Left cardiac atrium (tissue), 4 donors: ENCODE results near the gene CATSPERE. TPM values are rescaled to one million over a fixed set of nuclear protein-coding genes. Genes with fewer than 3 reads are reported as not detected.
A peak's percentile ranks its signal among the peaks of the same experiment; 100 is the strongest.
"Not testable (repeated sequence)": the region's sequence is repeated elsewhere in the genome, so short reads cannot be mapped to it uniquely, and the experiment has no call there.

Source experiments
- ATAC-seq, 2 donors: fragments of 200-7000 bp; cut with Tn5 transposase; one replicate each; pipeline ENCODE4 v1.9.1; 2020; ENCODE audit warnings: mild to moderate bottlenecking in 2 of 2, moderate library complexity in 2 of 2
- DNase-seq: peaks from one replicate; pipeline ENCODE4 v3.0.0-alpha.2; 2020
- intact Hi-C, 2 donors: fragments of 100-400 bp; cut with DNase I; formaldehyde crosslinking; loops; one replicate each; pipeline versions ENCODE4 v1.14.1 to v1.15.1; 2022 to 2023
- total RNA-seq, 2 donors: library from RNA; stranded (reverse); fragmentation: NEBNext Ultra II Directional; extraction: Animal tissue kit (Norgen Biotek cat#: 25700); gene quantifications; one replicate each; pipeline ENCODE4 v1.2.1, GENCODE V29; 2021
- donor health status: DM: no; HTN: yes; CAD: no.
- donor health status: DM: no; HTN: yes; CAD: no; lungs with severe emphysema.
- donor health status: DM: yes; HTN: yes; CAD: no.
- donor health status: Dilated cardiomyopathy.

CATSPERE gene
- total RNA-seq, 2 donors from 2014 or later = 0.59 to 0.71 TPM

DNA sequence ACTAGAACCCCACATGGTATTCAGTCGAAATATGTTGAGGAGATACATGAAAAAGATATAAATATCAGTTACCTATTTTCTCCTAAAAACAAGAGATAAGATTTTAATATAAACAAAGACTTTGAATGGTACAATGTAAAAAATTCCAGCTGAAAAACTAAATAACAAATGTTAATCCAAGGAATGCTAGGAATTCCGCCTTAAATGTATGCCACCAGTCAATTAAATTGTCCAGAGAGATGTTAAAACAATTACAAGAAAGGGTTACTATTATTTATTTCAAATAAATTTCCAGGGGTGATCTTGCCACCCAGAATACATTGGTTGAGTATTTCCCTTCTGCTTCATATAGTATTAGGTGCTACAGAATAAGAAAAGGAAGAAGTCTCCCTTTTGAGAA lies 13.5 kb upstream of the CATSPERE start:
- intact Hi-C loops = no loop called here
- ATAC-seq = no peak
- DNase-seq = no peak

DNA sequence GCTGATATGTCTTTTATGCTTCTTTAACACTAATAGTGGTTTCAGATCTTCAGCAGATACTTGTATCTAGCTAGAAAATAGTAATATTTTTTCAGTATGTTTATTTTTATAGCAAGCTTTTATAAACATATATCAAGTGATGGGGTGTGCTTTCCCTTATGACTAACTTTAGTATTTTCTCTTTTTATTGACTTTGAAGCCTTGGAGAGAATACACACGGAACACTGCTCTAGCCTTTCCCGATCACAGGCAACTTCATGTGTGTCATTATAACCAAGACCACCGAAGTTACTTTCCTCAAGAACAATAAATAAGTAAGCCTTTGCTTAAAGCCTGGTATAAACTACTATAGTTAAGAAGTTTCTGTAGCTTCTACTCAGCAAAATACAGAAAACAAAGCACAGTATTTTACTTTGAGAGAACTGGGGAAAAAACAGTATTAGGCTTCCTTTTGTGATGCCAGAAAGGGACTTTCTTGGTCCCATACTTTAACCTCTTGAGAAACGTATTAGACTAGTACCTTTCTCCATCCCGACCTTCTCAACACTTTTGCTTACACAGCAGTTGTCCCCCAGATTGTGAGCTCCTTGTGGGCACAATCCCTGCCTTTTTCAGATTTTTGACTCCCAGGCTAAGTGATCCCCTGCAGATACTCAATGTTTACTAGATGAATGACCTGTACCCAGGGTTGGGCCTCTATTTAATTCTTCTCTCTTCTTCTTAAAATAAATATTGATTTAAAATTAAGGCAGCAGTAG lies 12.6 kb upstream of the CATSPERE start:
- DNase-seq (no peak), ATAC-seq (no peak)
- intact Hi-C loops = no loop called here

DNA sequence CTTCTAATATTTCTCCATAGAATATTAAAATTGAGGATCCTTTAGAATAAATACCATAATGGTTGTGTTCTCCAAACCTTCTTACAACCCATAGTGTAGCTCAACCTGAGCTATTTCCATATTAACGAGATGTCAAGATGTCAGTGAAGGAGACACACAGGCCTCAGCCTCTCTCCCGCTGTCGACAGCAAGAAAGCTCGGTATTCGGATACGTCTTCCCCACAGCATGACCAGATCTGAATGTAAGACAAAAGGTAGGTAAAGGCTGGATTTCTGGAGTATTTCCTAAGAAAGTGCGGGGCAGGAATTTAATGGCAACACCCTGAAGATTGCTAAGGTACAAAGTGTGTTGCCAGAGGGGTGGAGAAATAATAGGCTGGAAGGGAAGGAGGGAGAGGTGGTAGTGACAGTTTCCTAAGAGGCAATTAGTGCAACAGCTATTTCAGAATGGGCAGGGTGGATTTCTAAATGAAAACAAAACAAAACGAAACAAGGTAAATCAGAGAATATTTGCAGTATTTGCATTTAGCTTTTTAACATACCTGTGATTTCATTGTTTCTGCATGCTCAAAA lies 11.1 kb upstream of the CATSPERE start:
- DNase-seq (no peak), ATAC-seq (no peak)
- intact Hi-C loops = loop anchor here in 1 of 2 donors (10.0 kb wide), 1 partner anchor 205 kb away; the partner anchor contains the start of gene DESI2

DNA sequence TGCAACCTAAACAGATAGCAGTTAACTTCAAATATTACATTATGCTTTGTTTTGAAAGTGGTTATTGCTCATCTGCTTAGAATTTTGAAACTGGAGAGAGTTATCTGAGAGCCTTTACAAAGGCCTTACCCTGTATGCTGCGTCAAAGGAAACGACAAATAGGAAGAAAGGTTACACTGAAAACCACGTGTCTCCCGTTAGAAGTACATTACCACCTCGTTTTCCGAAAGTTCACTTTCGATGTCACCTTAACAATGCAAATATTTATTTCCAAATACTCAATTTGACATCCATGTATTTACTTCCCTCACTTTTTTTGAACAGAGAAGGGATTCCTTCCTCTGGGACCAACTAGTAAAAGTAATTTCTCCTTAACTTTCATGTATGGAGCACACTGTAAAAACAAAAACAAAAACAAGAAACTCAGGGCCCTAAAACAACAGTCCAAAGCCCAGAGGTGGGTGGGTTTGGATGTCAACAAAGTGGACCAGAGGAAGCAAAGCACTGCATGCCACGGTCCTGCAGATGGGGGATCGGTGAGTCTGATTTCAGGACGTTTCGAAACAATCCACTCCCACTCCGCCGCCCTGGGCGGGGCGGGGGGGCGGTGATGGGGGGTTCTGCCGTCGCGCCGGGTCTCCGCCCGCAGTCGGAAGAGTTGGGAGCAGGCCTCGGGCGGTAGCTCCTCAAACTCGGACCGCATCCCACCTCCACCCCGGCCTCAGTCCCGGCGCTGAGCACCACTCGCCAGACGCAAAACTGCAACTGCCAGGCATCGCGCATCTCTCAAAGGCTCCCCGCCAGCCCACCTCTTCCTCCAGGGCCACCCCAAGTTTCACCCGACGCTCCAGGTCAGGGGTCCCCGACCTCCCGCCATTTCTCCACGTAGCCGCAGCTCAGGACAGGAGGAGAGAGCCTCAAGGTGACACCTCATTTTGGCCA lies 10.2 kb upstream of the CATSPERE start:
- ATAC-seq = peak; percentile 23 to 45

DNA sequence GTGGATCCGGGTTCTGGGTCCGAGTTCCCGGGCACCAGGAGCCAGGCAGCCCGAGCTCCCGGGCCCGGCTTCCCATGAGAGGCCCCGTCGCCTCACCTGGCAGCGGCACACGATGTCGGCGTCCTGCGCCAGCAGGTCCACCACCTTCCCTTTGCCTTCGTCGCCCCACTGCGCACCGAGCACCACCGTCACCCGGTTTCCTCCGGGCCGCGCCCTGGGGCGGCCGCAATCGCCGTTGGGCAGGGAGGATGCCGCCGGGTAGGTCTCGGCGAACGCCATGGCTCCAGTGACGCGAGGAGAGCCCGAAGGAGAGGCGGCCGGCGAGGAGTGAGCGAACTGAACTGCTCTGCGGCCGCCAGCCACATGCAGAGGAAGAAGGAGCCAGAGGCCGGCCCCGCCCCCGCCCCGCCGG lies 9.5 kb upstream of the CATSPERE start, which contains the start of gene ADSS2:
Gene ADSS2 (minus strand): TSS at position 371 of the 412 bp plus-strand sequence. CDS start 92 bp downstream, at position 279.
- ATAC-seq (no peak), DNase-seq (no peak)
- intact Hi-C loops = loop anchor here in 1 of 2 donors (10.0 kb wide), 1 partner anchor 203 kb away; the partner anchor contains the start of gene DESI2

More for the DNA sequence above, 10.2 kb upstream of the CATSPERE start:
- intact Hi-C loops = loop anchor here in 1 of 2 donors (10.0 kb wide), 1 partner anchor 204 kb away; the partner anchor contains the start of gene DESI2
- DNase-seq = peak; percentile 68

DNA sequence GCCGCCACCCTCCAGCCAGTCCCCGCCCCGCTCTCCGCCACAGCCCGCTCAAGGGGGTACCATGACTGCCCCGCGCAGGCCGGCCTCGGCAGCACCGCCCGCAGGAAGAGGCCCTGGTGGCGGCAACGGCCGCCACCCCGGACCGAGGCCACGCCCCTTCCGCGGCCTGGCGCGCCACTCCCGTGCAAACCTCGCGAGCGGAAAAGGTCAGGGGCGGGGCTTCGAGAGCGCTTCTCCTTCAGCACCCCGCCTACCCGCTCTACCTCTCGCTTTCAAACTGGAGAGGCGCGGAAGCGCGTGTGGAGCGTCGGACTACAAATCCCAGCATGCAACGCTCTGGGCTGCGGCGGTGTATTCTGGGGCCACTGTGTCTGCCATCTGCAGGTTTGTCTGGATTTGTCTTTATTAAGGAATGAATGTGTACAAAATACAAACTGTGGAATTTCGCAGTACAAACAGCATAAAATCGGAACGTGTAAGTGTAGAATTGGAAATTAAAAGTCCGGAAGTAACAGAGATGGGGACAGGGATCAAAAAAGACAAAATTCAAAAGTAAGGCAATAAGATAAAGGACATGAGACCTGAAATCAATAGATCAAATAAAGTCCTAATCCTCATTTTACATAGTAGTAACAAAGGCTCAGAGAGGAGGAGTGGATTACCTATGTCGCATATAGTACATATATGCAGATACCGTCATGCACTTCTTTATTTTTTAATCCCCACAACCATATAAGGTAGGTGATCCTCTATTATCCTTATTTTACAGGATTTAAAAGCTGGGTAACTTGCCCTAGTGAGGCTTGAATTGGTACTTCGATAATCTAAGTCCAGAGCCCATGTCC lies 8.9 kb upstream of the CATSPERE start:
- ATAC-seq (peak; percentile 98), DNase-seq (peak; percentile 100)
- intact Hi-C loops = loop anchor here in 1 of 2 donors (10.0 kb wide), 1 partner anchor 203 kb away; the partner anchor contains the start of gene DESI2

DNA sequence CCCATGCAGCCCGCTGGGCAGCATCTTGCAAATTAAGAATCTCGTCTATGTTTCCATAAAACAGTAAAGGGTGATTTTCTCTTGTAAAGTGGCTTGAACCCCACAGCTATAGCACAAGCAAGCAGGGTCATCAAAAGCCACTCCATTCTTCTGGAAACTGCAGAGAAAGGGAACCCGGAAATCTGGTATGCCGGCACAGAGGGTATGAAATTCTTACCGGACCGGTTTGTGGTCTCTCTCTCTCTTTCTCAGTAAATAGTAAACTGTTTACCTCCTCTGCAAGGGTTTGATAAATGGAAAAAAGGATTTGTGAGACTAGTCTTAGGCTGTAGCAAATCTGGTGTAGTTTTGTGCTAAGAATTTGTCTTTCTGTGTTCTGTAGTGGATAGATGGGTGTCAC lies 6.7 kb upstream of the CATSPERE start:
- intact Hi-C loops = loop anchor here in 1 of 2 donors (10.0 kb wide), 1 partner anchor 200 kb away; the partner anchor contains the start of gene DESI2
- DNase-seq (no peak), ATAC-seq (no peak)

DNA sequence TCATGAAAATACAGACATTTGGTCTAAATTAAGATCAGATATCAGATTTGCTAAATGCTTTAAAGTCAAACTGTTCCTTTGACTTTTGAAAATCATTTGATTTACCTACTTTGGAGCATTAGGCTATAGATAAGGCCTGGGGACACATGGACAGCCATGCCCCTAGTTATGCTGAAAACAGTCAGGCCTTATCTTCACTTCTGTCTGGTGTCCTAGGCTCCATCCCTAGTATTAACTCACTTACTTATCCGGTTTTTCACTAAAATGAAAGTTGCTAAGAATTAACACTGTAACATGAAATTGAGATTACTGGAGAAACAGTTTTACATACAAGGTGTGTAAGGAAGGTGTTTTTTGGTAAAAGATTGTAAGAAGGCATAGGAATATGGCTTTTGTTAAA lies 4.5 kb upstream of the CATSPERE start:
- DNase-seq = no peak
- no peak for ATAC-seq
- intact Hi-C loops = loop anchor here in 1 of 2 donors (10.0 kb wide), 1 partner anchor 198 kb away; the partner anchor contains the start of gene DESI2

DNA sequence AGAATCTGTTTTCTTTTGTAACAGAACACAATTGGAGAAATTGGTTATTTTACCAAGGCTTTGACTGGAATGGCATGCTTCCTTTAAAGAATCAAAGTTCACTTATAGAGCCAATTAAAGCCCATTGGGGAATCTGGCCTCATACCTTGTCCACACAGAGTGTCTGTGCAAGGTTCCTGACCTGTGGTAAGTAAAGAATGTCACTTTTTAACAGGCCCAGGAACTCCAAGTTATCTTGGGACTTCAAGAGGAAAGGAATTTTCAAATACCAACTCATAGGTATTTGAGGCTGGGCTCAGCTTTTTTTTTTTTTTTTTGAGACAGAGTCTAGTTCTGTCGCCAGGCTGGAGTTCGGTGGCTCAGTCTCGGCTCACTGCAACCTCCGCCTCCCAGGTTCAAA lies 2.3 kb upstream of the CATSPERE start:
- ATAC-seq (no peak), DNase-seq (no peak)
- intact Hi-C loops = loop anchor here in 1 of 2 donors (10.0 kb wide), 1 partner anchor 196 kb away; the partner anchor contains the start of gene DESI2

DNA sequence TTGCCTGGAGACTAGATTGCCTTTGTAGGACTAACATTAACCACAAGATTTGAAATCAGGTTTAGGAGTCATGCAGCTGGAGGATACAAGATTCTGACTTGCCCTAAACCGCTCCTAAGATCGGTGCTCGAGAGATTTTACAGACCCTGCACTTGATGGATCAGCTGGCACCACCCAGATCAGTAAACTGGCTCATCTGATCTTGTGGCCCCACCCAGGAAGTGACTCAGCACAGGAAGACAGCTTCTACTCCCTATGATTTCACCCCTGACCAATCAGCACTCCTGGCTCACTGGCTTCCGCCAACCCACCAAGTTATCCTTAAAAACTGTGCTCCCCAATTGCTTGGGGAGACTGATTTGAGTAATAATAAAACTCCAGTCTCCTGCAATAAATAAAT lies 876 bp upstream of the CATSPERE start:
- intact Hi-C loops = no loop called here
- no peak for ATAC-seq
- DNase-seq = peak; percentile 38

DNA sequence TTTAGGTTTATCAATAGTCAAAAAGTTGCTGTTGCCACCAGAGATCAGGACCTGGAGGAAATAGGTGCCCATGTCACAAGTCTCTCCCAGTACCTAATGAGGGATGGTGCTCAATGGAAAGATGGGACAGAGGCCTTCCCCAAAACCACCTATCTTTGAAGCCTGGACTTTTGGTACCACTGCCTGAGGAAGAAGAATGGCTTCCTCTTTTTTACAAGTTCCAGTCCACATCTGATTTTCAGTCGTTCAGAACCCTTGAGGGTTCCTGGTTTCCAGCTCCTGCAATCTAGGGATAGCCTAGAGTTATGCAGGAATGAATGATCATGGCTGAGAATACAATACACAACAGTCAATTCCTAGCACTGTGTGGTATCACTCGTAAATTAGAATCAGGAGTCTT lies 5.7 kb downstream of the CATSPERE start:
- DNase-seq (no peak), ATAC-seq (no peak)
- intact Hi-C loops = no loop called here

DNA sequence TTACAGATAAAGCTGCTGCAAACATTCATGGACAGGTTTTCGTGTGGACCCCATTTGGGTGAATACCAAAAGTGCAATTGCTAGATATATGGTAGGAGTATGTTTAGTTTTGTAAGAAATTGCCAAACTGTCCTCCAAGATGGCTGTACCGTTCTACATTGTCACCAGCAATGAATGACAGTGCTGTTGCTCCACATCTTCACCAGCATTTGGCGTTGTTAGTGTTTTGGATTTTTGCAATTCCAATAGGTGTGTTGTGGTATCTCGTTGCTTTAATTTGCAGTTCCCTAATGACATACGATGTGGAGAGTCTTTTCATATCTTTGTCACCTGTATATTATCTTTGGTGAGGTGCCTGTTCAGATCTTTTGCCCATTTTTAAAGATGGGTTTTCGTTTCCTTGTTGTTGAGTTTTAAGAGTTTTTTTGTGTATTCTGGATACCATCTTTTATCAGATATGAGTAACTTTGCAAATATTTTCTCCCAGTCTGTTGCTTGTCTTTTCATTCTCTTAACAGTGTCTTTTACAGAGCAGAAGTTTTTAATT lies 12.1 kb downstream of the CATSPERE start:
- no peak for ATAC-seq
- intact Hi-C loops = no loop called here
- DNase-seq = no peak

DNA sequence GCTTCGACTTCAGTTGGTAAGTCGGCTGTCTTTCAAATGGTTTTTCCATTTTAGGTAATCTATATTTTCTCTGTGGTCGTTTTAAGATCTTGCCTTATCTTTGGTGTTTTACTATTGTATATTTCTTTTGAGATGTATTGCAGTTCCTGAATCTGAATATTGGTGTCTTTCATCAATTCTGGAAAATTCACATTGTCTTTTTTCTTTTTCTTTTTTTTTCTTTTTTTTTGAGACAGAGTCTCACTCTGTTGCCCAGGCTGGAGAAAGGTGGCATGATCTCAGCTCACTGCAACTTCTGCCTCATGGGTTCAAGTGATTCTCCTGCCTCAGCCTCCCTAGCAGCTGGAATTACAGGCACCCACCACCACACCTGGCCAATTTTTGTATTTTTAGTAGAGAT lies 23.9 kb downstream of the CATSPERE start:
- DNase-seq, ATAC-seq, intact Hi-C loops: not testable (repeated sequence)

DNA sequence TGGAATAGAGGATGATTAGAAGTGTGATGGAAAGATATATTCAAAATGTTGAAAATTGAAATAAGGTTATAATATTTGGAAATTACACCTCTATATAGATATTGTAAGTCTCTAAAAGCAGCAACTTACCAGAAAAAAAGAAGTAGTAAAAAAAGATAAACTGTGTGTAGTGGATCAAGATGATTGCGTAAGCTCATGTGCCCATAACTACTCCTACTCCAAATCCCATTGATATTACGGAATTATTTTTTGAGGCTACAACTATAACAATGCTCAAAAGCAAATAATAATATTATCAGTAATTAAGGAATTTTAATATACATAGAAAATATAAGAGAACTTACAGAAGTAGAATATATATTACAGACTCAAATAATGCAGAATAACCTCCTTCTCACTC lies 33.6 kb downstream of the CATSPERE start:
- intact Hi-C loops = no loop called here
- no peak for ATAC-seq
- DNase-seq = no peak

DNA sequence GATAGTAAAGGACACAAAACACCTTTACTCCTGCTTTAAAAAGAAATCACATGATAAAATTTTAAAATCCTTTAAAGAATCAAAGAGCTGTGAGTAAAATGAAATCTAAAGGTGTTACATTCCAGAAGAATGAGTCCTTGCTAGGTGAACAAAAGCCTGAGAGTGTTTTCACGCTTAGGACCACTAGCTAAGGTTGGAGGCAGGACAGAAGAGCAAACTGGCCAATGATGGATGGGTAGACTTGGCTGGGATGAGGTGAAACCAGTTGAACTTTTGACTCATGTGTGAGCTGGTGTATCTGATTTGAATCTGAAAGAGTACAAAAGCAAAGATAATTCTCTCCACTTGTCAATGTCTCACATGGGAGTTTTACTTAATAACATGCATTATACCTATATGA lies 35.1 kb downstream of the CATSPERE start:
- DNase-seq (no peak), ATAC-seq (no peak)
- intact Hi-C loops = no loop called here

DNA sequence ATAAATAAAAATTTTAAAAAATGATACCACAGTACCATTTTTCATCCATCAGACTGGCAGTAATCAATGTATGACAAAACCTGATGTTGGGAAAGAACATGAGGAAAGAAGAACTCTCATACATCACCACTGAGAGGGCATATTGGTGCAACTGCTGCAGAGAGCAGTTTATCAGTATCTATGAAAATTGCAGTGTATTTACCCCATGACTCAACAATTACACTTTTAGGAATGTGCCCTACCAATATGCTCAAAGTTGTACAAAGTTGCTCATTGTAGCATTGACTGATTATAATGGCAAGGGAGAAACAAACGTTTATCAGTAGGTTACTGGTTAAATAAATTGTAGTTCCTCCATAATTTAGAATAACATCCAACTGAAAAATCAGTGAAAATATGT lies 36.7 kb downstream of the CATSPERE start:
- DNase-seq (no peak), ATAC-seq (no peak)
- intact Hi-C loops = no loop called here

DNA sequence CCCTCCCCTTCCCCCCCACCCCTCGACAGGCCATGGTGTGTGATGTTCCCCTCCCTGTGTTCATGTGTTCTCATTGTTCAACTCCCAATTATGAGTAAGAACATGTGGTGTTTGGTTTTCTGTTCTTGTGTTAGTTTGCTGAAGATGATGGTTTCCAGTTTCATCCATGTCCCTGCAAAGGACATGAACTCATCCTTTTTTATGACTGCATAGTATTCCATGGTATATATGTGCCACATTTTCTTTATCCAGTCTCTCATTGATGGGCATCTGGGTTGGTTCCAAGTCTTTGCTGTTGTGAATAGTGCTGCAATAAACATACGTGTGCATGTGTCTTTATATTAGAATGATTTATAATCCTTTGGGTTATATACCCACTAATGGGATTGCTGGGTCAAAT lies 38.4 kb downstream of the CATSPERE start:
- intact Hi-C loops = not testable (repeated sequence)

DNA sequence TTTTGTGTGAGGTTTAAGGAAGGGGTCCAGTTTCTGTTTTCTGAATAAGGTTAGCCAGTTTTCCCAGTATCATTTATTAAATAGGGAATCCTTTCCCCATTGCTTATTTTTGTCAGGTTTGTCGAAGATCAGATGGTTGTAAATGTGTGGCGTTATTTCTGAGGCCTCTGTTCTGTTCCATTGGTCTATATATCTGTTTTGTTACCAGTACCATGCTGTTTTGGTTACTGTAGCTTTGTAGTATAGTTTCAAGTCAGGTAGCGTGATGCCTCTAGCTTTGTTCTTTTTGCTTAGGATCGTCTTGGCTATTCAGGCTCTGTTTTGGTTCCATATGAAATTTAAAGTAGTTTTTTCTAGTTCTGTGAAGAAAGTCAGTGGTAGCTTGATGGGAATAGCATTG lies 39.4 kb downstream of the CATSPERE start:
- ATAC-seq = not testable (repeated sequence)

More for the DNA sequence above, 38.4 kb downstream of the CATSPERE start:
- not testable (repeated sequence) for ATAC-seq, DNase-seq

More for the DNA sequence above, 39.4 kb downstream of the CATSPERE start:
- intact Hi-C loops, DNase-seq: not testable (repeated sequence)
